A673 (cell line): ENCODE results near the gene CRACR2B.

Source experiments
- EZH2 ChIP-seq: fragments of 200-600 bp; sonication (generic); IDR thresholded peaks from 2 replicates; pipeline ENCODE4 v1.6.1; 2017; ENCODE audit warnings: borderline replicate concordance, low read depth, mild to moderate bottlenecking, mixed read lengths, antibody characterized with exemption, low read length; ENCODE audit not compliant: poor library complexity, severe bottlenecking
- TF ChIP-seq, protein P1 (sequence below): fragments of 300-800, 200-600 bp; sonication (generic); conservative IDR thresholded peaks from 2 replicates; pipeline ENCODE4 v1.5.1; 2017; ENCODE audit warnings: low read depth, mild to moderate bottlenecking, antibody characterized with exemption, low read length, moderate library complexity, mixed read lengths

DNA sequence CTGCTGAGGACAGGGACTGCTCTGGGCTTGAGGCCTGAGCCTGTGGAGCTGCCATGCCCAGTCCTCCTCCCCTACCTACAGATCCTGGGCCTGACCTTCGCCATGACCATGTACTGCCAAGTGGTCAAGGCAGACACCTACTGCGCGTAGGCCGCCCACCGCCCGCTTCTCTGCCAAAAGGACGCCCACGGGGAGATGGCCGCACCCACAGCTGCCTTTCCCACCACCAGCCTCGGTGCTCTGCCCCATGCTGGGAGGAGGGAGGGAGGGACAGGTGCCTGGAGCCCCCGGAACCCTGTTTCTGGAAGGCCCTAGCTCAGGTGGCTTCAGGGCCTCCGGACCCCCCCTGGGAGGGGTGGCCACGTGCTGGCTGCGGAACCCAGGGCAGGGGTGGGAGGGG lies 38.8 kb downstream of the CRACR2B start:
- no peak for TF ChIP-seq EZH2
- TF ChIP-seq, protein P1, sequence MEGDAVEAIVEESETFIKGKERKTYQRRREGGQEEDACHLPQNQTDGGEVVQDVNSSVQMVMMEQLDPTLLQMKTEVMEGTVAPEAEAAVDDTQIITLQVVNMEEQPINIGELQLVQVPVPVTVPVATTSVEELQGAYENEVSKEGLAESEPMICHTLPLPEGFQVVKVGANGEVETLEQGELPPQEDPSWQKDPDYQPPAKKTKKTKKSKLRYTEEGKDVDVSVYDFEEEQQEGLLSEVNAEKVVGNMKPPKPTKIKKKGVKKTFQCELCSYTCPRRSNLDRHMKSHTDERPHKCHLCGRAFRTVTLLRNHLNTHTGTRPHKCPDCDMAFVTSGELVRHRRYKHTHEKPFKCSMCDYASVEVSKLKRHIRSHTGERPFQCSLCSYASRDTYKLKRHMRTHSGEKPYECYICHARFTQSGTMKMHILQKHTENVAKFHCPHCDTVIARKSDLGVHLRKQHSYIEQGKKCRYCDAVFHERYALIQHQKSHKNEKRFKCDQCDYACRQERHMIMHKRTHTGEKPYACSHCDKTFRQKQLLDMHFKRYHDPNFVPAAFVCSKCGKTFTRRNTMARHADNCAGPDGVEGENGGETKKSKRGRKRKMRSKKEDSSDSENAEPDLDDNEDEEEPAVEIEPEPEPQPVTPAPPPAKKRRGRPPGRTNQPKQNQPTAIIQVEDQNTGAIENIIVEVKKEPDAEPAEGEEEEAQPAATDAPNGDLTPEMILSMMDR = no peak
